Esophagus muscularis mucosa (tissue), 3 donors: ENCODE data around the gene PARP14.

Experiments used
- CTCF ChIP-seq, 3 experiments: fragments of 200-600 bp in 2 of 3; fragments of 450-650 bp in 1 of 3; sonication (generic) in 2 of 3; IDR thresholded peaks; one replicate each; pipeline ENCODE4 v1.5.1; 2017 to 2019; ENCODE audit warnings: antibody characterized with exemption in 3 of 3, mild to moderate bottlenecking in 2 of 3, moderate library complexity in 1 of 3
- POLR2AphosphoS5 ChIP-seq, 2 donors: sonication (generic); formaldehyde crosslinking; IDR thresholded peaks; one replicate each; pipeline ENCODE4 v1.6.1; 2017; ENCODE audit warnings: antibody characterized with exemption in 2 of 2

GRCh38 chr3:122678506-122678905, 2.1 kb upstream of the PARP14 start:
- TF ChIP-seq POLR2AphosphoS5 (IDR thresholded peaks at IDR 0.05) = no peak
- TF ChIP-seq CTCF (IDR thresholded peaks at IDR 0.05) = no peak
